NB4 (cell line): ENCODE measurements around the gene RBM20.
"Not testable (repeated sequence)": the region's sequence is repeated elsewhere in the genome, so short reads cannot be mapped to it uniquely, and the experiment has no call there.

Source experiments
- DNase-seq: peaks from one replicate; pipeline ENCODE4 v3.0.0; 2010; ENCODE audit warnings: low read depth
- H3K4me3 ChIP-seq: one replicate; pipeline ENCODE4 v1.5.1; 2011; ENCODE audit warnings: mild to moderate bottlenecking, low read depth, low read length, moderate library complexity
- MYC ChIP-seq: IDR thresholded peaks from 2 replicates; pipeline ENCODE4 v1.6.1; 2011; ENCODE audit warnings: low read depth, low read length
- POLR2A ChIP-seq: IDR thresholded peaks from 2 replicates; pipeline ENCODE4 v1.6.1; 2011; ENCODE audit warnings: mild to moderate bottlenecking; ENCODE audit not compliant: insufficient read length; ENCODE audit errors: extremely low read depth
- TF ChIP-seq, protein P1 (sequence below): IDR thresholded peaks from one replicate; pipeline ENCODE4 v1.5.1; 2012; ENCODE audit warnings: low read depth, low read length
- TF ChIP-seq, protein P2 (sequence below): IDR thresholded peaks from 2 replicates; pipeline ENCODE4 v1.6.1; 2011; ENCODE audit warnings: low read depth, low read length

Gene RBM20

DNA sequence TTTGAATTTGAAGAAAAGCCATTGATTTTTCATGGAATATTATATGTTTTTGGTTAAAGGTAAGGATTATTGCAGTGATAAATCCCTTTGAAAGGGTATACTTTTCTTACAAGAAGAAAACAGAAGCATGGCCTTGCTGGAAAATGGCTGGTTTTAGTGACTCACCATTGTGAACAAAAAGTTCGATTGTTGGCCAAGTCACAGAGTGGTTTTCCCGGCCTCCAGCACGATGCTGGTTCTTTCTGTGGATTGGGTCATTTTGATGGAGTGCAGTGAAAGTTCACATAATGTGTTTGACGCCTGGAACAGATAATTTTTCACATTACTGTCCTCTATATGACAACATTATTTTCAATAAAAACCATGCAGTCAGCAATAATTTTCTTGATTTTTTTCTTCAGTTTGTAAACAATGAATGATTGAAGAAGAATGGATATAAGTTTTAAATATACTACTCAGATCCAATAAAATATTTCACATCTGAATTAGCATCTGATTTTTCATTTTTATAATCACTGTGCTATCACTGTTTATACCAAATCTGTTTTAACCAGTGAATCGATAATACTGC, 60.9 kb downstream of the RBM20 start:
- no peak overlapping the region for H3K4me3 ChIP-seq
- DNase-seq = no peak
- TF ChIP-seq, protein P1, sequence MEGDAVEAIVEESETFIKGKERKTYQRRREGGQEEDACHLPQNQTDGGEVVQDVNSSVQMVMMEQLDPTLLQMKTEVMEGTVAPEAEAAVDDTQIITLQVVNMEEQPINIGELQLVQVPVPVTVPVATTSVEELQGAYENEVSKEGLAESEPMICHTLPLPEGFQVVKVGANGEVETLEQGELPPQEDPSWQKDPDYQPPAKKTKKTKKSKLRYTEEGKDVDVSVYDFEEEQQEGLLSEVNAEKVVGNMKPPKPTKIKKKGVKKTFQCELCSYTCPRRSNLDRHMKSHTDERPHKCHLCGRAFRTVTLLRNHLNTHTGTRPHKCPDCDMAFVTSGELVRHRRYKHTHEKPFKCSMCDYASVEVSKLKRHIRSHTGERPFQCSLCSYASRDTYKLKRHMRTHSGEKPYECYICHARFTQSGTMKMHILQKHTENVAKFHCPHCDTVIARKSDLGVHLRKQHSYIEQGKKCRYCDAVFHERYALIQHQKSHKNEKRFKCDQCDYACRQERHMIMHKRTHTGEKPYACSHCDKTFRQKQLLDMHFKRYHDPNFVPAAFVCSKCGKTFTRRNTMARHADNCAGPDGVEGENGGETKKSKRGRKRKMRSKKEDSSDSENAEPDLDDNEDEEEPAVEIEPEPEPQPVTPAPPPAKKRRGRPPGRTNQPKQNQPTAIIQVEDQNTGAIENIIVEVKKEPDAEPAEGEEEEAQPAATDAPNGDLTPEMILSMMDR = no peak
- TF ChIP-seq, protein P2, sequence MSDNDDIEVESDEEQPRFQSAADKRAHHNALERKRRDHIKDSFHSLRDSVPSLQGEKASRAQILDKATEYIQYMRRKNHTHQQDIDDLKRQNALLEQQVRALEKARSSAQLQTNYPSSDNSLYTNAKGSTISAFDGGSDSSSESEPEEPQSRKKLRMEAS = no peak
- no peak for TF ChIP-seq MYC

DNA sequence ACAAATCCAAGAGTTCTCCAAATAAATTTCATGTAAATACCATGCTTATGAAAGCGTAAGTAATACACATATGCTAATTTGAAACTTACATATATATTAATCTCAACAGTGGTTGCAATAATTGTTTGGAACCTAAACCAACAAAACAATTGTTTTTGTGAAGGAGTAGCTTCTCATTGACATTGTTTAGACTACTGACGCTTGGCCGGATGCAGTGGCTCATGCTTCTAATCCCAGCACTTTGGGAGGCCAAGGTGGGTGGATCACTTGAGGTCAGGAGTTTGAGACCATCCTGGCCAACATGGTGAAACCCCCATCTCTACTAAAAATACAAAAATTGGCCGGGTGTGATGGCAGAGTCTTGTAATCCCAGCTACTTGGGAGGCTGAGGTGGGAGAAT, 61.5 kb downstream of the RBM20 start:
- not testable (repeated sequence) for DNase-seq, H3K4me3 ChIP-seq

DNA sequence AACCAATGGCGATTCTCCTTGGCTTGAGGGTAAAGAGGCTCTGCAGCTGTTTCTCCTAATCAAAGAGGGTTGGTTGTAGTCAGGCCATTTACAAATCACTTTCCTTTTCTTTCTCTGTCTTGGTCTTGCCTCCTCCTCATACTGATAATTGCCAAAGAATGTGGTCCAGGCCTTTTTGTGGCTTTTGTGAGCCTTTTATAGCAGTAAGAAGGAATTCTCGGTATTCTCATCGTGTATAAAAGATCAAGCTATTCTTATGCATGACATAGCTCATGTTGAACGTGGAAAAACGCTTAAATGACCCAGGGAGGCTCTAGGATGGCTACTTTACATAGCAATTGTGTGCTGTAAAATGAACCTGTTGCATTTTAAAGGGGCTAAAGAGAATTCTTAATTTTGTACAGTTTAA, 62.6 kb downstream of the RBM20 start:
- TF ChIP-seq, protein P1 = no peak
- TF ChIP-seq MYC = no peak
- TF ChIP-seq POLR2A = no peak
- TF ChIP-seq, protein P2 = no peak
- no peak overlapping the region for H3K4me3 ChIP-seq
- DNase-seq = no peak

DNA sequence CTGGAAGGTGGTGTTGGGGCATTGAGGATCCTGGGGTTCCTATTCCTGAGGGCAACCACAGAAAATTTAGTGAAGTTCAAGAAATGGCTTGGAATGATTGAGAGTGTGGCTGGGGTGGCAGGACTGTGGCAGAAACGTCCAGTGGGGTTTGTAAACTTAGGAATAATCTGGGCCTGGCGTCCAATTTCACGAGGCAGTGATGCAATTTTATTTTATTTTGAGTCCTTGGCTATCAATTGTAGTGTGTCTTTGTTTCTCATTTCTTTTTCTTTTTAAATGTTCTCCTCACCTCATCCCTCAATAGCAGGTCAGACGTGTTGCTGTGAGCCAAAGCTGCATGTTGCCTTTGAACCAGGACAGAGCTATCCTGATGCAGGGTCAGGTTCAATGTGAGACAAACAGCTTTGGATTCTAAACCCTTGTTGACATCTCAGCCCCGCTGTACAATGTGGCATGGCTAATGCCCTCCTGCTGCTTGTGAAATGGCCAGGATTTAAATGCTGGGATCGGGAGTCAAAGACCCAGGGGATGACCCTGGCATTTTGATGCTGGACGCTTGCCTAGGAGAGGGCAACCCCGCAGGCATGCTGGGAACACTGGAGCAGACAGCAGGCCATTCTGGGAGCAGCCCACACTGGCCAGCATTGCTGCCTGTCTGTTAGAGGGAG, 64.8 kb downstream of the RBM20 start:
- H3K4me3 ChIP-seq = no peak overlapping the region
- TF ChIP-seq, protein P1 = no peak
- TF ChIP-seq POLR2A = no peak
- TF ChIP-seq MYC = no peak
- TF ChIP-seq, protein P2 = no peak
- DNase-seq = no peak

DNA sequence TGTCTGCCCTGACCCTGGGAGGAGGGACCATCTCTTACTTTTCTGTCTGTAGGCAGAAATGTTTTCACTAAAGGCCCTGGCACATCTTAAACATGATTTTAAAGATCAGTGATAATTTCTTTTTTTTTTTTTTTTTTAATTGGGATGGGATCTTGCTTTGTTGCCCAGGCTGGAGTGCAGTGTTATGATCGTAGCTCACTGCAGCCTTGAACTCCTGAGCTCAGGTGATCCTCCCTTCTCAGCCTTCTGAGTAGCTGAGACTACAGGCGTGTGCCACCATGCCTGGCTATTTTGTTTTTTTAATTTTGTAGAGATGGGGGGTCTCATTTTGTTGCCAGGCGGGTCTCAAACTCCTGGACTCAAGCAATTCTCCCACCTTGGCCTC, 65.3 kb downstream of the RBM20 start:
- DNase-seq = no peak
- no peak overlapping the region for H3K4me3 ChIP-seq
- TF ChIP-seq MYC = no peak
- TF ChIP-seq POLR2A = no peak
- TF ChIP-seq, protein P1 = no peak
- TF ChIP-seq, protein P2 = no peak

DNA sequence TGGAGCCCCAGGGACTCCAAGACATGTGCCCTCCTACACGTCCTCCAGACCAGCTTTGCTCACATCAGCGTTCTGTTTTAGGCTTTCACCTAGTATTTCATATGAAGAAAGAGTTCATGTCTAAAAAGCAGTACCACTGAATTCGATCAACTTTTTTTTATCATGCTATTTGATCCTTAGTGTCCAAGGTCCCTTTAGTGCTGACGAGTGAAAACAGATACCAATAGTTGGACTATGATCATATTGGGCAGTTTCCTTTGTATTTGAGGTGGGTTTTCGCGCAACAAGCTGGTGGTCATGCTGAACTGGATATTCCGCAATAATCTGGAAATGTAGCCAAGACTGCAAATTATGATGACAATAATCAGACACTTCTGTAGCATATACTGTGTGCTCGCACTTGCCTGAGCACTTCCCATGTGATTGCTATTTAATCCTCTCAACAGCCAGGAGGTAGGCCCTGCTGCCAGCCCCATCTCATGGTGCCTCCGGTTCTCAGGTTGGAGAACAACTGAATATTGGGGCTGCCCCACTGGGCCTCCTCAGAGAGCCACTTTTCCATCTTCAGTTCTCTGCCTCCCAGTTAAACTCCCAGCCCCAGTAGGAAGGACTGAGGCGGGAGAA, 65.9 kb downstream of the RBM20 start:
- TF ChIP-seq MYC (no peak), POLR2A (no peak)
- TF ChIP-seq, protein P2 = no peak
- TF ChIP-seq, protein P1 = no peak
- DNase-seq = no peak
- H3K4me3 ChIP-seq = no peak overlapping the region
